Heart left ventricle (tissue), 13 donors: Measurements from ENCODE around the gene ACBD3.

Experiments
- CTCF ChIP-seq, 12 donors: fragments of 200-600 bp; sonication (generic) in 4 of 12; IDR thresholded peaks; one replicate each; pipeline versions ENCODE4 v1.5.0 to v1.8.0; 2018 to 2022; ENCODE audit warnings: antibody characterized with exemption in 12 of 12, mild to moderate bottlenecking in 5 of 12
- POLR2A ChIP-seq, 2 donors: fragments of 450-650 bp; IDR thresholded peaks; one replicate each; pipeline ENCODE4 v1.6.1; 2017; ENCODE audit warnings: antibody characterized with exemption in 2 of 2, mild to moderate bottlenecking in 2 of 2, moderate library complexity in 2 of 2
- donor health status: ischemic (EF 13 %, LVEDD 7.1; RV severe dilation, severe dysfunction).
- donor health status: DM: no; HTN: yes; CAD: no.
- donor health status: DM: no; HTN: no; CAD: no.
- donor health status: ischemic (EF 25% LVEDD 6.9; RV normal size, moderate dysfunction).
- donor health status: ischemic (EF 25% LVEDD 5.7; RV mildly dilated, moderate dysfunction).
- donor health status: ischemic (EF 35%, LVEDD 5.7; RV mildly dilated, moderate dysfunction).
- donor health status: nonischemic (EF 11% LVEDD 7.7; RV severe dilation, severe dysfunction).
- donor health status: DM: yes; HTN: yes; CAD: no.
- donor health status: PGD.
- donor health status: ischemic (EF 29% LVEDD 5.4; RV normal size, mild dysfunction).
- donor health status: nonischemic (EF 23%, LVEDD 6.1; RV moderate dilation, normal function).

GRCh38 chr1:226209307-226210059 is 22.9 kb upstream of the ACBD3 start:
- TF ChIP-seq CTCF (IDR thresholded peaks at IDR 0.05) (no peak), POLR2A (IDR thresholded peaks at IDR 0.05) (no peak)
